Measurements from ENCODE around the gene COMTD1.

Gene COMTD1

DNA sequence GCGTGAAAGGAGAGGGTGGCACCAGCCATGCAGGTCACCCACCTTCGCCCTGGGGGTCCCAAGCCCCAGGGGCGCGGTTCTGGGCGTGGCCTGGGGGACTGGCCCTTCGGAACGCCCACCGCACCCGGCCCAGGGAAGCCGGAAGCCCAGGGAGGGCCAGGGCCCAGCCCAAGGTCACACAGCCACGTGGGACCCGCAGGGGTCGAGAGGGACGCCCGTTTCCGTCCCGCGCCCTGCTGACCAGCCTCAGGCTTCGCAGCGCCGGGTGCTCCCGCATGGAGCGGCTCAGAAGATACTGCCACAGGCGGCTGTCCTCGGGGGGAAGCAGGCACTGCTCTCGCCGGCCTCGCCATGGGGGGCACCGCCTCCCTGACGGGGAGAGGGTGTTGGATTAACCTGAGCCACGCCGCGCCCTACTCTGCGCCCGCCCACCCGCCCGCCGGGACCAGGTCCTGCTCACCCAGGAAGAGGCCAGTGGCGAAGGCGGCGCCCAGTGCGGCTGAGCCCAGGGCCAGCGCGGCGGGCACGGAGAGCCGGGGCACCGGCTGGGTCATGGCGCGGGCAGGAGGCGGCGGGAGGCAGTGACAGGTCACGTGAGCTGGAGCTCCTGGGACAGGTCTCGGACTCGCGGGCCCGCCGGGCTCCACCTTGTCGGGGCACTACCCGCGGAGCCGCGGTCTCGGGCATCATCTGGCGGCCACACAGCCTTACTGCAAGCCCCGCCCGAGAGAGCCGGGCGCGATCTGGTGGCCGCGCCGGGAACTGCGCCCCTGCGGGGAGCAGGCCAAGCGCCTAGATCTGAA, at the start of gene COMTD1:
COMTD1 (minus strand) TSS at position 583 of the 803 bp plus-strand sequence; CDS start at position 554, 29 bp downstream.
- in situ Hi-C loops (cut with HindIII; ENCODE audit: low sequenced_read_pairs): no loop called here

DNA sequence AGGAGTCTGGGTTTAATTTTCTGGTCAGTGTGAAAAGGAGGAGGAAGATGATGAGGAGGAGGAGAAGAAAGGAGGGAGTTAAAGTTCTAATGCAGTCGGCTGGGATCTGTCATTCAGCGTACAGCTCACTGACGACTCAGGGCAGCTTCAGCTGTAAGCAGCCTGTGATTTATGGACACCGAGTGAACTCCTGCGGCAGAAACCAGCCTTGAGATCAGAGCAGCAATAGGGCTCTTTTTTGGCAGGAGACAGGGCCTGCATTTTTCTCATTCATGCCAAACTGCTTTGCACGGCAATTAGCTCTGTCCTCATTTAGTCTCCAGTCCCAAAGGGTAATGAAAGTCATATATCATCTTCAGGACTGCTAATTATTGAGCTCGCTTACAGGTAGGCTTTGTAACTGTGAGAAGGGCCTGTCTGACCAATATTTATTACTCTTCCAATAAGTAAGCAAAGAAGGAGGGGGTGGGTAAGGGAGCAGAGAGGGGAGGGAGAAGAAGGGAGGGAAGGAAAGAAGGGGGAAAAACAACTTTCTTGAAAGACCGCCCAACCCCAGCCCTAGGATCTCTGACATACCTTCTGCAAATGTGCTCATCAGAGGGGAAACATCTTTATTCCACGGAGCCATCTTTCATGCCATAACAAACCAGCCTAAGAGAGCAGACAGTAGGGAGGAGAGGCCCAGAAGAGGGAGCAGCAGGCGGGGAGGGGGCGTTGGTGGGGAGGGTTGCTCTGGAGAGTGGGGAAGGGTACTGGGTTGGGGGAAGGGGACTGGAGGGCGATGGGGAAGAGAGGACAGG, 48.1 kb upstream of the COMTD1 start:
- in situ Hi-C loops (cut with HindIII; ENCODE audit: low sequenced_read_pairs): no loop called here

DNA sequence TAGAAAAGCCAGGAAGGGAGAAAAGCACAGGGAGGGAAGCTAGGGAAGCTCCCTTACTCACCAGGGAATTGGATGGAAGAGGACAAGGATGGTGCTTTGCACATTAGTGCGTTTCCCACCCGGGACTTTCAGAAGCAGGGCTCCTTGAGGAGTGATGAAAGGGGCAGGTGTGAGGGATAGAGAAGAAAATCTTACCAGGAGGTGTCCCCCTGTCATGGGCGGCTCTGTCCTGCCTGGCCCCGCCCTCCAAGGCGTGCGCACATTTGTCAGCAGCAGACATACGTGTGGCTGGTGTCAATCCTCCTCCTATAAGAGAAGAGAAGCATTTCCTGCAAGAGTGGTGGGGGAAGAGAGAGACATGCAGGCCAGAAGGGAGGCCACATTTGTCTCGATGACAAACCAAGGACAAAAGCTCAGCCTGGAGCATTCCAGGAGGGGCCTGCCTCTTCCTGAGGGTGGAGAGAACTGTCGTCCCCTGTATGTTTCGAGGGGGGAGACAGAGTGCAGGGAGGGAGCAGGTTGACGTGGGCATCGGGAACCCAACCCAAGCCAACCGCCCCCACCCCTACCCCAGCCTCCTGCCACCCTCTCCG, 47.4 kb upstream of the COMTD1 start:
- in situ Hi-C loops (cut with HindIII; ENCODE audit: low sequenced_read_pairs): no loop called here

DNA sequence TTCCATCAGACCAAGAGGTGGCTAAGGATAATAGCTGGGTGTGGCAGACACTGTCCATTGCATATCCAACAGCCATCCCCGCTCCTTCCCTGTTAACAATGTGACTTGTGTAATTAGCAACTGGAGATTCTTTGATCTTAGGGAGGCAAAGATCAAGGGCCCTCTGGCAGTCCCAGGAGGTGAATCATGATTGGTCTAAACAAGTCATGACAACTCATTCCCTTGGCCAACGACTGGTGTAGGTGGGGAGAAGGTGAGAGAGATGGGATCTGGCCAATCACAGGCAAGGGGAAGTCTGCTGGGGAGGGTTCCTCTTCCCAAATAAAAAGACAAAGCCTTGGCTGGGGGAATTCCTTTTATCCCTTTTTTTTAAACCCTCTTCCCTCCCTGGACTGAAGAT, 46.2 kb upstream of the COMTD1 start:
- in situ Hi-C loops (cut with HindIII; ENCODE audit: low sequenced_read_pairs): no loop called here

GRCh38 chr10:75280236-75280635, 44.5 kb upstream of the COMTD1 start:
- in situ Hi-C loops (cut with HindIII; ENCODE audit: low sequenced_read_pairs): no loop called here

GRCh38 chr10:75276069-75276872, 40.5 kb upstream of the COMTD1 start:
- in situ Hi-C loops (cut with HindIII; ENCODE audit: low sequenced_read_pairs): no loop called here

DNA sequence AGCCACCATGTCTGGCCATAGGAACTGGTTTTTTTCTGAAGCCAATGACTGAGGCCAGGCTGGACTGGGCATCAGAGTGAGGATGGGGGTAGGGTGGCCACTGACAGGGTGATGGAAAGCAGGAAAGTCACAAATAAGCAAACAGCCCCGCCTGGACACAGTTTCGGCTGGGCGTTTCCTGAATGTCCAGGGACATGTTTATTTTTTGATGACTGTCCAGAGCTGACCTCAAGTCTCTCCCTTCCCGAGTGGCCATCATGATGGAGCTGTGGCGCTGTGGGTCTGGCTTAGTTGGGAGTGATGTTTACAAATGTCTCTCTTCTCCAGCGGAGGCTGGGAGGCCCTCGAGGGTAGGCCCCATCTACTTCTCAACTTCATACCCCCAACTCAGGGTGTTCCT, 37.1 kb upstream of the COMTD1 start:
- in situ Hi-C loops (cut with HindIII; ENCODE audit: low sequenced_read_pairs): no loop called here

DNA sequence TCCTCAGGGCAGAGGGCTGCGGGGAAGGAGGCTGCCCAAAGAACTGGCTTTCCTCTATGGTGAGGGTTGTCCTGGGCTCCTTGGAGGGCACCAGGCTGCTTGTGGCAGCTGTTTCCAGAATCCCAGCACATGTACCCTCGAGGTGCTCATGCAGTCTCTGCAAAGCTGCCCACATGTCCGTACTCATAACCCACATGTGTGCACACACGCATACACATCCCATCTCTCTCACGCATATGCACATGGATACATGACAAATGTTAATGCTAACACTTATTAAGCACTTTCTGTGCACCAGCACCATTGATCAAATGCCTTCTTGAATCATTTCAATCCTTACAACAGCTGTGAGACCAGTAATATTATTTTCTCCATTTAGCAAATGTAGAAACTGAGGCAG, 36.3 kb upstream of the COMTD1 start:
- in situ Hi-C loops (cut with HindIII; ENCODE audit: low sequenced_read_pairs): no loop called here

DNA sequence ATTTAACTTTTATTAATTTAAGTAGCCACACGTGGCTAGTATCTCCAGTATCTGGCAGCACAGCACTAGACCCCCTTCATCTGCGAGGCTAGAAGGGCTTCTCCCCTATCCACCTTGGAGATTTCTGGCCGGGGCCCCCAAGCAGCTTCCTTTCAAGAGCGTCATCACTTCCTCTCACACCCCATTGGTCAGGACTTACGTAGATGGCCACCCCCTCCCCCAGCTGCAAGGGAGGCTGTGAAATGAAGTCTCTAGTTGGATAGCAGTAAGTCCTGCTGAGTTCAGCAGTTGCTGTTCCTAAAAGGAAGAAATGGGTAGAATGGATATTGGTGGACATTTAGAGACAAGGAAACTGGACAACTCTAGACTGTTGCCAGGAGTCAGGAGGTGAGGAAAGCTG, 33.8 kb upstream of the COMTD1 start:
- in situ Hi-C loops (cut with HindIII; ENCODE audit: low sequenced_read_pairs): no loop called here

DNA sequence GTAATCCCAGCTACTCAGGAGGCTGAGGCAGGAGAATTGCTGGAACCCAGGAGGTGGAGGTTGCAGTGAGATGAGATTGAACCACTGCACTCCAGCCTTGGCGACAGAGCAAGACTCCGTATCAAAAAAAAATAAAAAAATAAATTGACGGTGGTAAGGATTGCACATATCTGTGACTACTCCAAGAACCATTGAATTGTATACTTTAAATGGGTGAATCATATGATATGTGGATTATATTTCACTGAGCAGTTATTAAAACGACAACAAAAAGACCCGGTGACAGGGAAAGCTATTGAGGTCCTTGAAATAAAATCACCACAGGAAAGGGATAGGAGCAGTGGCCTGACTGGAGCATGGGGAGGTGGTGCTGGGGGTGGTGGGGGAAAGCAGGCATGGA, 31.2 kb upstream of the COMTD1 start:
- in situ Hi-C loops (cut with HindIII; ENCODE audit: low sequenced_read_pairs): no loop called here

DNA sequence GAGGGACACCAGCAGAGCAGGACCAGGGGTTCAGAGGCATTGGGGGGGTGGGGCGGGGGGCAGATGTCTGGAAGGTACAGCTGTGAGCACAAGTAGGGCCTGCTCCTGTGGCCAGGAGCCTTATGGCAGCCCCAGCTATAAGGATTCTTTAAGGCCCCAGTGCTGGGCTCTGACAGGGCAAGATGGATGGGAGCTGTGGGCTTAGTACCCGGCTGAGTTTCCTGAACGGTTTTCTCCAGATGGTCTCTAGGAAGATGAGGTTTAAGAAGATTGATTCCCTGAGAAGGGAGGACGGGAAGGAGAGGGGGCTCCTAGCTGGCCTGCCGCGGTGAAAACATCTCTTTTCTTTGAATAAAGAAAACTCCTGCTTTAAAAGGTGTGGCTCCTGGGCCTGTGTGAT, 30.1 kb upstream of the COMTD1 start:
- in situ Hi-C loops (cut with HindIII; ENCODE audit: low sequenced_read_pairs): no loop called here

GRCh38 chr10:75263806-75264205, 28.0 kb upstream of the COMTD1 start:
- in situ Hi-C loops (cut with HindIII; ENCODE audit: low sequenced_read_pairs): no loop called here

DNA sequence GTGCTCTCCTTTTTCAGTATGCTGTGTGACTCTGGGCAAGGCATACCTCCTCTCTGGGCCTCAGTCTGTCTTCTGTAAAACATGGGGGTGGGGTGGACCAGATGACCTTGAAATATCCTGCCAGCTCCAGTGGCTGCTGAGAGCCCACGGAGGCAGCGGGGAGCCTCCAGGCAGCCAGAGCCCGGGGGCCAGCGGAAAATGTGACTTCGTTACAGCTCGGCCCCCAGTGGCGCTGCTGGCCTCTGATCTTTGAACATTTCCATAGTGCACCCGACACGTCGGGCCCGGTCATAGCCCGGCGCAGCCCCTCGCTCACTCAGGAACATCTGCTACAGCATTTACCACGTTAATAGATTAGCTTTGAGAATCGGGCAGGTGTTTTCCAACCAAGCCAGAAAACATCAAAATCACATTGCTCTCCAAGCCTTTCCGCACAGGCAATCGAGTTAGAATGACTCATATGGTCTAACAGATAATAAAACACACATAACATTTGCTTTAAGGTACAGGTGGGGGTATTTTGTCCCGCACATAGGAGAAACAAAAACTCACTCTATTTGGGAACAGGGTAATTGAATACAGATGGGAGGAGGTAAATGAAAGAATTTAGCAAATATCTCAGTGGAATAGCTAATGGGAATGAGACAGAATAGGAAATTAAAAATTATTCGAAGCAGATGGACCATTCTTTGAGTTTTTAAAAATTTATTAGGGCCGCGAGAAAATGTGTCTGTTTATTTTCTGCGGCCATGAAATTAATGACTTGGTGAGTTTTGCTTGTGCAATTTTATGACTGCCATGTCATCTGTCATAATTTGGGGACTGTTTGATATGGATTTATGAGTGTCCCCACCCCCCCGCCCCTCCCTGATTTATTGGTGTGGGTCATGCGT, 26.3 kb upstream of the COMTD1 start:
- in situ Hi-C loops (cut with HindIII; ENCODE audit: low sequenced_read_pairs): no loop called here

- in situ Hi-C loops (cut with HindIII; ENCODE audit: low sequenced_read_pairs): no loop called here
Observed at GRCh38 chr10:75260990-75261389, 25.2 kb upstream of the COMTD1 start.

DNA sequence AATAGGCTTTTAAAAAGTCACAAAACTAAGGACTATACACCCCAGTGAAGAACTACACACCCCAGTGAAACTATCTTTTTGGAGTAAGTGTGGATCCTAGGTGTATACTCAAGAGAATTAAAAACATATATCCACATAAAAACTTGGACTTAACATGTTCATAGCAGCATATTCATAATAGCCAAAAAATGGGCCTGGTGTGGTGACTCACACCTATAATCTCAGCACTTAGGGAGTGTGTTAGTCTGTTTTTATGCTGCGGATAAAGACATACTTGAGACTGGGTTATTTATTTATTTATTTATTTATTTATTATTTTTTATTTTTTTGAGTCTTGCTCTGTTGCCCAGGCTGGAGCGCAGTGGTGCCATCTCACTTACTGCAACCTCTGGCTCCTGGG, 19.0 kb upstream of the COMTD1 start:
- in situ Hi-C loops (cut with HindIII; ENCODE audit: low sequenced_read_pairs): no loop called here

DNA sequence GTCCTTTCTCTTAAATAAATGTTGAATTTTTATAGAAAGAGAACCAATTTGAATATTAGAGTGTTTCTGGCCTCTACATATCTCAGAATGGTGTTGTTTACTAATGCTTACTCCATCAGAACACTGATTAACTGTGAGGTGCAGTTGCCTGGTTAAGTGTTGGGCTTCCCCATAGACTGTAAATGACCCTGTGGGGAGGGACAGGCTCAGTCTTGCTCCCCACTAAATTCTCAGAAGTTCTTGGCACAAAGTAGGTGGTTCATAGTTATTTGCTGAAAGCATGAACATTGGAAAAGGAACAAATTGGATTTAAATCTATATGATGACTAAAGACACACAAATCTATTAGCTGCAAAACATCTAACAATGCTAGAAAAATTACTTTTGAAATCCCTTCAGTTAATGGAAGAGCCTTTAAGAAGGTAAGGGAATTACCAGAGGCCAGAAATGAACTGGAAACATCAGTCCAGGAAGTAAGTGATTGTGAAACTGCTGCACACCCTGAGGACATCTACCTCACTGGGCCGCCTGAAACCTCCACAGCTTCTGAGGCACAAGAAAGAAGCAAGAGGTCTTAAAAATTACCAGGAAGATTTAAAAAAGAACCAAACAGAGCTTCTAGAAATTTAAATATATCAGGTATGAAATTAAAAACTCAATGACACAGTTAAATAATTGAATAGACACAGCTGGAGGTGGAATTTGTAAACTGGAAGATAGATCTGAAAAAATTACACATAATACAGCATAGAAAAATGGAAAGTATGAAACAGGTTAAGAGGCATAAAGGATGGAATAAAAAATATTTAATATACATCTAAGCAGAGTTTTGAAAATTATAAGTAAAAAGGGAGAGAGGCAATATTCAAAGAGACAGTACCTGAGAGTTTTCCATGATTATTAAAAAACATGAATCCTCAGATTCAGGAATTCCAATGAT, 17.8 kb upstream of the COMTD1 start:
- in situ Hi-C loops (cut with HindIII; ENCODE audit: low sequenced_read_pairs): no loop called here

GRCh38 chr10:75250934-75251333, 15.2 kb upstream of the COMTD1 start:
- in situ Hi-C loops (cut with HindIII; ENCODE audit: low sequenced_read_pairs): no loop called here

- in situ Hi-C loops (cut with HindIII; ENCODE audit: low sequenced_read_pairs): no loop called here
Observed at GRCh38 chr10:75247797-75248196, 12.0 kb upstream of the COMTD1 start.

DNA sequence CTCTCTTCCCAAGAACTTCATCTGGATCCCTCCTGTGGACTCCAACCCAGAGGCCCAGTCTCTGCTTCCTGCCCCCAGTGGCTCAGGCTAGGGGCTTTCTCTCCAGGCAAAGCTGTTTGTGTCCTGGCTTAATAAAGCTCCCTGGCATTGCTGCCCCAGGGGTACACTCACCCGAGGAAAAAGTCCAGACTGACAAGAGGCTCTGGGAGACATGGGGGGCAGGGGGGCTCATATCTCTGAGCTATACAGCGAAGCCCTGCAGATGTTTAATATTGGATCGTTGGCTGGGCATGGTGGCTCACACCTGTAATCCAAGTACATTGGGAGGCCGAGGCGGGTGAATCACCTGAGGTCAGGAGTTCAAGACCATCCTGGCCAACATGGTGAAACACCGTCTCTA, 10.7 kb upstream of the COMTD1 start:
- in situ Hi-C loops (cut with HindIII; ENCODE audit: low sequenced_read_pairs): no loop called here

All from DLD1 (cell line).